ENCODE data around the gene FAM13A.
A peak's percentile ranks its signal among the peaks of the same experiment; 100 is the strongest.
"Not testable (repeated sequence)": the region's sequence is repeated elsewhere in the genome, so short reads cannot be mapped to it uniquely, and the experiment has no call there.

The FAM13A gene

GRCh38 chr4:88955580-88956380, 101.2 kb downstream of the FAM13A start:
- DNase-seq, result no peak

- no peak for DNase-seq
Measured at GRCh38 chr4:88953400-88953799, 103.6 kb downstream of the FAM13A start.

GRCh38 chr4:88952081-88952480, 104.9 kb downstream of the FAM13A start:
- DNase-seq, result no peak

GRCh38 chr4:88949605-88950004, 107.4 kb downstream of the FAM13A start:
- DNase-seq, result no peak

GRCh38 chr4:88940506-88940905, 116.5 kb downstream of the FAM13A start:
- no peak for DNase-seq

- peak; percentile 35 for DNase-seq
Measured at GRCh38 chr4:88939697-88940096, 117.3 kb downstream of the FAM13A start.

GRCh38 chr4:88938138-88938537, 118.8 kb downstream of the FAM13A start:
- DNase-seq, result peak; percentile 91

- DNase-seq, result peak; percentile 49
Measured at GRCh38 chr4:88937081-88937480, 119.9 kb downstream of the FAM13A start.

GRCh38 chr4:88933414-88934160, 123.4 kb downstream of the FAM13A start:
- DNase-seq, result no peak

GRCh38 chr4:88928852-88929251, 128.1 kb downstream of the FAM13A start:
- no peak for DNase-seq

GRCh38 chr4:88927420-88927819, 129.6 kb downstream of the FAM13A start:
- DNase-seq, result no peak

GRCh38 chr4:88919056-88919455, 137.9 kb downstream of the FAM13A start:
- DNase-seq, result no peak

- DNase-seq, result not testable (repeated sequence)
Measured at GRCh38 chr4:88913181-88913580, 143.8 kb downstream of the FAM13A start.

- DNase-seq, result no peak
Measured at GRCh38 chr4:88911246-88912212, 145.5 kb downstream of the FAM13A start.

GRCh38 chr4:88910101-88910500, 146.9 kb downstream of the FAM13A start:
- no peak for DNase-seq

- no peak for DNase-seq
Measured at GRCh38 chr4:88908521-88908920, 148.5 kb downstream of the FAM13A start.

- DNase-seq, result no peak
Measured at GRCh38 chr4:88908003-88908402, 149.0 kb downstream of the FAM13A start.

- DNase-seq, result no peak
Measured at GRCh38 chr4:88907478-88907877, 149.5 kb downstream of the FAM13A start.

- not testable (repeated sequence) for DNase-seq
Measured at GRCh38 chr4:88904240-88904639, 152.7 kb downstream of the FAM13A start.

- peak; percentile 76 for DNase-seq
Measured at GRCh38 chr4:88900432-88900831, 156.6 kb downstream of the FAM13A start.

GRCh38 chr4:88897752-88898151, 159.2 kb downstream of the FAM13A start:
- DNase-seq, result no peak

- DNase-seq, result no peak
Measured at GRCh38 chr4:88897180-88897579, 159.8 kb downstream of the FAM13A start.

GRCh38 chr4:88893961-88894360, 163.0 kb downstream of the FAM13A start:
- DNase-seq, result peak; percentile 33
